Right lobe of liver (tissue), 6 donors: Measurements from ENCODE around the gene ZMIZ1. TPM values are rescaled to one million over a fixed set of nuclear protein-coding genes. Genes with fewer than 3 reads are reported as not detected.

Source experiments
- ATAC-seq, 4 donors: fragments of 200-7000 bp; cut with Tn5 transposase; one replicate each; pipeline ENCODE4 v1.9.1; 2020; ENCODE audit warnings: mild to moderate bottlenecking in 4 of 4, moderate library complexity in 4 of 4
- DNase-seq, 3 donors: peaks; one replicate each; pipeline ENCODE4 v3.0.0-alpha.2; 2020
- H3K27ac ChIP-seq, 3 donors: fragments of 200-600 bp; one replicate each; pipeline ENCODE4 v1.8.0; 2022
- H3K27me3 ChIP-seq, 2 donors: fragments of 200-600 bp; one replicate each; pipeline ENCODE4 v1.8.0; 2022
- H3K36me3 ChIP-seq, 4 donors: fragments of 200-600 bp; sonication (generic) in 1 of 4; one replicate each; pipeline versions ENCODE4 v1.5.1 to v1.8.0; 2017 to 2022; ENCODE audit warnings: control low read depth in 1 of 4
- H3K4me1 ChIP-seq, 4 donors: fragments of 200-600 bp; sonication (generic) in 1 of 4; one replicate each; pipeline versions ENCODE4 v1.5.1 to v1.8.0; 2017 to 2022; ENCODE audit warnings: control low read depth in 1 of 4
- H3K4me3 ChIP-seq, 3 donors: fragments of 200-600 bp; one replicate each; pipeline ENCODE4 v1.8.0; 2022
- H3K9me3 ChIP-seq, 4 donors: fragments of 200-600 bp; sonication (generic) in 1 of 4; one replicate each; pipeline versions ENCODE4 v1.5.1 to v1.8.0; 2017 to 2022; ENCODE audit warnings: control low read depth in 1 of 4
- CTCF ChIP-seq, 4 donors: fragments of 200-600 bp in 3 of 4; fragments of 450-650 bp in 1 of 4; IDR thresholded peaks; one replicate each; pipeline versions ENCODE4 v1.5.1 to v1.8.0; 2016 to 2022; ENCODE audit warnings: antibody characterized with exemption in 4 of 4, mild to moderate bottlenecking in 2 of 4
- POLR2A ChIP-seq: fragments of 450-650 bp; IDR thresholded peaks from one replicate; pipeline ENCODE4 v1.6.1; 2017; ENCODE audit warnings: antibody characterized with exemption, mild to moderate bottlenecking
- WGBS: methylation state at CpG from one replicate; pipeline ENCODE4 v1.1.6; 2018; ENCODE audit warnings: low coverage, low lambda C conversion rate; ENCODE audit not compliant: insufficient coverage; ENCODE audit errors: missing lambda C conversion rate; 5-methylcytosine and 5-hydroxymethylcytosine counted together
- intact Hi-C, 2 donors: fragments of 100-400 bp; cut with DNase I; formaldehyde crosslinking; loops; one replicate each; pipeline versions ENCODE4 v1.11.2 to v1.14.1; 2022
- total RNA-seq, 6 experiments: library from RNA; depleted of rRNA in 2 of 6; stranded (reverse); fragments of >200 nt in 2 of 6; fragmentation: NEBNext Ultra II Directional in 3 of 6; extraction: Animal tissue kit (Norgen Biotek cat#: 25700) in 3 of 6; gene quantifications; one replicate each; pipeline versions ENCODE4 v1.1.0 to v1.2.4, GENCODE V29; 2016 to 2023
- donor health status: DM: no; HTN: yes; CAD: no.
- donor health status: DM: no; HTN: no; CAD: no.
- donor health status: DM: no; HTN: no; CAD: no.
- donor health status: DM: no; HTN: yes; CAD: no.
- donor health status: DM: no; HTN: yes; CAD: no.

ZMIZ1 gene
- total RNA-seq, 6 experiments from 2014 or later = 9.9 to 22.8 (median 12.3) TPM

GRCh38 chr10:79347226-79347893, 278.6 kb downstream of the ZMIZ1 start, which contains the start of gene PPIF:
PPIF (plus strand) TSS chr10:79347469; CDS start chr10:79347549, 80 bp downstream.
- no peaks in the 10 kb centered on the region for H3K27me3 ChIP-seq
- ATAC-seq (peak; percentile 84 to 91 (median 86)), DNase-seq (peak; percentile 96 to 97 (median 96))
- H3K9me3 ChIP-seq = no peaks in the 10 kb centered on the region
- H3K27ac ChIP-seq = peak within 1 kb of the TSS; percentile 83 to 96 (median 93)
- TF ChIP-seq POLR2A = peak; percentile 96
- TF ChIP-seq CTCF (IDR thresholded peaks at IDR 0.05) = peak; percentile 90 to 99 (median 98)
- 1% methylated on average over 25 of the region's 77 CpGs for WGBS
- peak within 1 kb of the TSS; percentile 76 to 99 (median 82) for H3K4me3 ChIP-seq
- peaks cover 0 to 33% (median 23%) of the 10 kb centered on the region in 4 donors for H3K36me3 ChIP-seq
- intact Hi-C loops = no loop called here
- peaks cover 0 to 40% (median 22%) of the 10 kb centered on the region in 4 donors for H3K4me1 ChIP-seq

- Histone ChIP-seq H3K4me1 (peaks cover 0 to 33% (median 17%) of the 10 kb centered on the region in 4 donors), H3K36me3 (peaks cover 0 to 40% (median 27%) of the 10 kb centered on the region in 4 donors), H3K27ac (peak overlapping the region; percentile 83 to 96 (median 93)), H3K27me3 (no peaks in the 10 kb centered on the region), H3K9me3 (no peaks in the 10 kb centered on the region), H3K4me3 (peak overlapping the region; percentile 76 to 99 (median 82))
- DNase-seq (peak; percentile 84 to 87 (median 87)), ATAC-seq (peak; percentile 62 to 70 (median 66))
- intact Hi-C loops = no loop called here
- WGBS = 1% methylated on average over 16 of the region's 34 CpGs
- TF ChIP-seq CTCF (IDR thresholded peaks at IDR 0.05) = no peak
- no peak for TF ChIP-seq POLR2A
These were observed 279.3 kb downstream of the ZMIZ1 start for GRCh38 chr10:79347894-79348639.

GRCh38 chr10:79348640-79348988, 279.8 kb downstream of the ZMIZ1 start:
- H3K4me3 ChIP-seq = peak overlapping the region; percentile 76 to 99 (median 82)
- WGBS = 29% methylated on average over 3 of the region's 3 CpGs
- ATAC-seq (no peak), DNase-seq (no peak)
- TF ChIP-seq POLR2A (no peak), CTCF (IDR thresholded peaks at IDR 0.05) (no peak)
- H3K27ac ChIP-seq = peak overlapping the region in 2 of 3 donors; percentile 93 to 96
- peaks cover 0 to 45% (median 30%) of the 10 kb centered on the region in 4 donors for H3K36me3 ChIP-seq
- no peaks in the 10 kb centered on the region for H3K9me3 ChIP-seq
- H3K27me3 ChIP-seq = no peaks in the 10 kb centered on the region
- H3K4me1 ChIP-seq = peaks cover 0 to 29% (median 14%) of the 10 kb centered on the region in 4 donors
- intact Hi-C loops = no loop called here

GRCh38 chr10:79349072-79349491, 280.3 kb downstream of the ZMIZ1 start:
- intact Hi-C loops = no loop called here
- Histone ChIP-seq H3K4me1 (peaks cover 0 to 29% (median 14%) of the 10 kb centered on the region in 4 donors), H3K4me3 (peak overlapping the region in 2 of 3 donors; percentile 76 to 99), H3K36me3 (peaks cover 0 to 50% (median 35%) of the 10 kb centered on the region in 4 donors), H3K9me3 (no peaks in the 10 kb centered on the region), H3K27ac (peak overlapping the region in 2 of 3 donors; percentile 93 to 96), H3K27me3 (no peaks in the 10 kb centered on the region)
- no peak for DNase-seq
- no peak for ATAC-seq
- WGBS = 60% methylated on average over 1 of the region's 6 CpGs
- no peak for TF ChIP-seq CTCF (IDR thresholded peaks at IDR 0.05)
- TF ChIP-seq POLR2A = no peak
